GM12891 (cell line): ENCODE data around the gene LETMD1.
"Not testable (repeated sequence)": the region's sequence is repeated elsewhere in the genome, so short reads cannot be mapped to it uniquely, and the experiment has no call there.

Experiments used
- DNase-seq: peaks from one replicate; pipeline ENCODE4 v3.0.0; 2011; ENCODE audit warnings: low spot score; ENCODE audit not compliant: insufficient read length
- FAIRE-seq: peaks from 2 replicates; lab custom pipeline; 2011; peaks lifted over from hg19 to GRCh38; lab: Jason Lieb, UNC
- PAX5 ChIP-seq: IDR thresholded peaks from 2 replicates; pipeline ENCODE4 v1.6.1; 2011; ENCODE audit warnings: low read length, moderate library complexity, mild to moderate bottlenecking; ENCODE audit not compliant: insufficient read depth, severe bottlenecking
- POLR2A ChIP-seq: IDR thresholded peaks from 2 replicates; pipeline ENCODE4 v1.6.1; 2011; ENCODE audit warnings: low read depth, low read length, control low read depth
- POLR2AphosphoS5 ChIP-seq: IDR thresholded peaks from 2 replicates; pipeline ENCODE4 v1.6.1; 2011; ENCODE audit warnings: low read depth, low read length, control low read depth
- POU2F2 ChIP-seq: IDR thresholded peaks from 2 replicates; pipeline ENCODE4 v1.6.1; 2011; ENCODE audit warnings: low read depth, mild to moderate bottlenecking, control low read depth, low read length, moderate library complexity
- SPI1 ChIP-seq: IDR thresholded peaks from 2 replicates; pipeline ENCODE4 v1.6.1; 2011; ENCODE audit warnings: low read depth, low read length, control low read depth
- TAF1 ChIP-seq: IDR thresholded peaks from 2 replicates; pipeline ENCODE4 v1.6.1; 2011; ENCODE audit warnings: low read depth, low read length, control low read depth

Gene LETMD1

GRCh38 chr12:51012570-51013236 lies 35.4 kb upstream of the LETMD1 start:
- FAIRE-seq (no peak), DNase-seq (no peak)
- no peak for TF ChIP-seq TAF1
- TF ChIP-seq PAX5, result no peak
- TF ChIP-seq SPI1, result no peak

GRCh38 chr12:51013441-51013840 lies 34.7 kb upstream of the LETMD1 start:
- no peak for FAIRE-seq
- no peak for DNase-seq
- TF ChIP-seq POU2F2 (no peak), SPI1 (no peak), PAX5 (no peak), POLR2AphosphoS5 (no peak), TAF1 (no peak), POLR2A (no peak)

- FAIRE-seq, DNase-seq: not testable (repeated sequence)
Observed at GRCh38 chr12:51014467-51014866, 33.7 kb upstream of the LETMD1 start.

DNA sequence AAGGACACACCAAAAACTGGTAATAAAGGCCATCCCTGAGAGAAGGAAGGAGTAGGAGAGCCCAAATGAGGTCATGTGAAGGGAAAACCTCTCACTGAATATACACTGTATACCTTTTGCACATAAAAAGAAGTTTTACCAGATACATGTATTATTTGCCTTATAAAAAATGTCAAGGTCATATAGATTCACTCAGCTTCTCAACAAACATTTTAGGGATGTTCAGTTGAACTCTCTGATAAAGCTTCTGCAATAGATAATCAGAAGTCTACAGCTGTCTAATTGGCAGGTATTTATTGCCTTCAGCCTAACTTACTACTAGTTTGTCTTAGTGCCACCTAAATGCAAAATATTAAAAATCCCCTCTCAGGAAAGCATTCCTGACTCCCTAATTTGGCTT lies 30.7 kb upstream of the LETMD1 start:
- DNase-seq (no peak), FAIRE-seq (no peak)
- TF ChIP-seq TAF1, result no peak
- no peak for TF ChIP-seq POLR2A
- no peak for TF ChIP-seq PAX5
- no peak for TF ChIP-seq SPI1
- no peak for TF ChIP-seq POLR2AphosphoS5
- TF ChIP-seq POU2F2, result no peak

DNA sequence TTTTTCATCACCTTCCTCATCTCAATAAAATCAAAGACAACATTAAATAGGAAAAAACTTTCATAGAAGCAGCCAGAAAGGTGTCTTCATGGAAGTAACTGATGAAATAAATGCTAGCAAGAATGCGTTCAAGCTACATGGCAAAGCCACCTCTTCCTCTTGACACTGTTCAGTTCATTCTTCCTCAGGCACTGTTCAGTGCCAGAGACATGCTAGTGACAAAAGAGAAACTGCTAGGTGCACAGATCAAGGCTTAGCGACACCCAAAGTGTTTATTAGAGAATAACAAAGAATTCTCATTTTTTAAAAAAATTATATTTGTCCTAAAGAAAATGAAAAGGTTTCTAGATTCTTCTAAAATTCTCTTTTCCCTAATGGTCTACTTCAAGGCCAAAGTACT lies 29.2 kb upstream of the LETMD1 start:
- FAIRE-seq (no peak), DNase-seq (no peak)
- no peak for TF ChIP-seq SPI1
- TF ChIP-seq POLR2AphosphoS5, result no peak
- TF ChIP-seq POLR2A, result no peak
- no peak for TF ChIP-seq TAF1
- TF ChIP-seq PAX5, result no peak
- TF ChIP-seq POU2F2, result no peak

DNA sequence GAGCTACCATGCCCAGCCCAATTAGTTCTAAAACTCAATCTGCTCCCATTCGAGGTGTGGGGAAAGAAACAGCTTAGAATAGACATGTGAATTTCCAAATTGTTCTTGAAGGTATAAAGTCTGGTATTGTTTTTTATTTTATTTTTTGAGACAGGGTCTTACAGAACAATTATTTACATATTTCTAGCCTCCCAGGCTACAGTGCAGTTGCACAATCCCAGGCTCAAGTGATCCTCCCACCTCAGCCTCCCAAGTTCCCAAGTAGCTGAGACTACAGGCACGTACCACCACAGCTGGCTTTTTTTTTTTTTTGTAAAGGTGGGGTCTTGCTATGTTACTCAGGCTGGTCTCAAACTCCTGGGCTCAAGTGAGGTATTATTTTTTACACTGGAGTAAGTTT lies 28.2 kb upstream of the LETMD1 start:
- no peak for FAIRE-seq
- TF ChIP-seq TAF1 (no peak), PAX5 (no peak), POU2F2 (no peak), SPI1 (no peak), POLR2AphosphoS5 (no peak), POLR2A (no peak)
- DNase-seq, result no peak

DNA sequence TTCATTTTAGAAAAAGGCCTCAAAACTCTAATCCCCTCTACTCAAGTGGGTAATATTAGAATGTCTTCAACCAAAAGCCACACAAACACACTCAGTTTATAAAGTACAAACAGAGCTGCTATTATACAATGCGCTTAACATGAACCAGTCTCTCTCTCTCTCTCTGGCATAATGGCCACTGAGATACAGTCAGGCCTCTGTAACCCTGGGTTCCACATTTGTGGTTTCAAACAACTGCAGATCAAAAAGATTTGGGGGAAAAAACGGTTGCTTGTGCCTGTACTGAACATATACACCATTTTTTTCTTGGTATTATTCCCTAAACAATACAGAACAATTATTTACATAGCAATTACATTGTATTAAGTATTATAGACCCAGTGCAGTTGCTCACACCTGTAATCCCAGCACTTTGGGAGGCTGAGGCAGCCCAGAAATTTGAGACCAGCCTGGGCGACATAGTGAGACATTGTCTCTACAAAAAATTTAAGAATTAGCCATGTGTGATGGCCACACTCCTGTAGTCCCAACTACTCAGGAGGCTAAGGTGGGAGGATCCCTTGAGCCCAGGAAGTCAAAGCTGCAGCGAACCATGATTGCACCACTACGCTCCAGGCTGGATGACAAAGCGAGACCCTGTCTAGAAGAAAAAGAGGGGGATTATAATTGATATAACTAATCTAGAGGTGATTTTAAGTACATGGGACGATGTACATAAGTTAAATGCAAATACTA lies 27.5 kb upstream of the LETMD1 start:
- TF ChIP-seq POLR2AphosphoS5 (no peak), TAF1 (no peak), POLR2A (no peak), PAX5 (no peak)
- no peak for DNase-seq
- no peak for FAIRE-seq

GRCh38 chr12:51021694-51022093 lies 26.4 kb upstream of the LETMD1 start:
- DNase-seq (no peak), FAIRE-seq (no peak)
- TF ChIP-seq POLR2A (no peak), PAX5 (no peak), POU2F2 (no peak), TAF1 (no peak), POLR2AphosphoS5 (no peak), SPI1 (no peak)

DNA sequence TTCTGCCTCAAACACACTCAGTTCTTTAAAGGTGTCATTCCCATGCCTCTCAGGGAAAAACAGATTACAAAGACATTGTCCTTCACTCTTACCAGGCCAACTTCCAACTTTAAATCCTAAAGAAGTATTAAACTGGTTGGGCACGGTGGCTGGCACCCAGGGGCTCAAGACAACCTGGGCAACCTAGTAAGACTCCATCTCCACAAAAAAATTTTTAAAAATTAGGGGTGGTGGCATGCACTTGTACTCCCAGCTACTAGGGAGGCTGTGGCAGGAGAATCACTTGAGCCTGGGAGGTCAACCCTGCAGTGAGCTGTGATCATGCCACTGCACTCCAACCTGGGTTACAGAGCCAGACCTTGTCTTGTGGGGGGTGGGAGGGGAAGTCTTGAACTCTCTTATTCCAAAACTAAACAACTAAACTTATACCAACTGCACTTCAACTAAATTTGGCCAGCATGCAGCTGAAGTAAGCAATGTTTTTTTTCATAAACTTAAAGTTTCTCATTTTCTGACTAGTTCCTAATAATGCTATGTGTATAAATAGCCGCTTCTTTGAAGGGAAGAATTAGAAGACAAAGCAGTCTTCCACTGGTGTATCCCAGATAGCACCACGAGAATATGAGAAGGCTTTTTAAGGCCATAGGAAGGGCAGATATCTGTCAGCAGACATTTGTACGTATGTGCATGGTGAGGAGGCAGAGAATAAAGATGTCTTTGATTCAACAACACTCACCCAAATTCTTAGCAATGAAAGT lies 24.3 kb upstream of the LETMD1 start:
- no peak for TF ChIP-seq POU2F2
- TF ChIP-seq PAX5, result no peak
- TF ChIP-seq TAF1, result no peak
- TF ChIP-seq SPI1, result no peak
- no peak for FAIRE-seq
- no peak for DNase-seq

DNA sequence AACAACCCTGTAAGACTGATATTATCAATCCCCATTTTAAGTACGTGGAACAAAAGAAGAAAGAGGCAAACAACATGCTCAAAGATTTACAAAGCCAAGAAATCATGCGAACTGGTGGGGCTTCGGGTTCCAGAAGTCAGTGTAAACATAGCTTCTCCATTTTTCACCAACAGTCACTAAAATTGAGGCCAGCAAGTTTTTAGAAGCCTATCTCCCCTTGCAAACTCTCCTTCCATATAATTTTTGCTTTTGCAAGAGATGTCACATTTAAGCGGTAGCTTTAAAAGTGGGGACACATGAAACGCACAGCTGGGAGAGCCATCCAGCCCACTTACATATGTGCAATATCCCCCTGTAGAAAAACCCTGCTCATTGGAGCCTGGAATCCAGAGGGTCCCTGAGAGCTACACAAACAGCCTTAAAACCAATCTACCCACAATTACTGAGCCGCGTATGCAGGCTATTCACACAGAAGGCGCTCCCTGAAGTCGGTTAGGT lies 22.7 kb upstream of the LETMD1 start:
- no peak for DNase-seq
- TF ChIP-seq SPI1 (no peak), POLR2AphosphoS5 (no peak), PAX5 (no peak), POLR2A (no peak), TAF1 (no peak), POU2F2 (no peak)
- FAIRE-seq, result no peak
